ENCODE measurements around the gene ATF7IP.

The ATF7IP gene

DNA sequence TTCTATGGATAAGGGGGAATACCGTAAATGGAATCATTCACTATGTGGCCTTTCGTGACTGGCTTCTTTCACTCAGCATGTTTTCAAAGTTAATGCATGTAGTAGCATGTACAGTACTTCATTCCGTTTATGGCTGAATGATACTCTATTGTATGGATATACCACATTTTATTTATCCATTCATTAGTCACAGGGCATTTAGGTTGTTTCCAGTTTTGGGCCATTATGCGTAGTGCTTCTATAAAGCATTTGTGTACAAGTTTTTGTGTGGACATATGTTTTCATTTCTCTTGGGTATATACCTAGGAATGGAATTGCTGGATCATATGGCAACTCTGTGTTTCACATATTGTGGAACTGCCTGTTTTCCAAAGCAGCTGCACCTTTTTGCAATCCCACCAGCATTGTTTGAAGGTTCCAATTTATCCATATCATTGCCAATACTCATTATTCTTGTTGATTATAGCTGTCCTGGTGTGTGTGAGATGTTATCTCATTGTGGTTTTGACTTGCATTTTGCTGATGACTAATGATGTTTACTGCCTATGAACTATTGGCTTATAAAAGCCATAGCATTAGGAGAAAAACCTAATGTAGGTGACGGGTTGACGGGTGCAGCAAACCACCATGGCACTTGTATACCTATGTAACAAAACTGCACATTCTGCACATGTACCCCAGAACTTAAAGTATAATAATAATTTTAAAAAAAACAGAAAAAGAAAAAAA is 45.5 kb downstream of the ATF7IP start:
- DNase-seq (ENCODE audit: low spot score) = no peak

GRCh38 chr12:14416658-14417057 is 51.2 kb downstream of the ATF7IP start:
- DNase-seq (ENCODE audit: low spot score) = peak; percentile 32

DNA sequence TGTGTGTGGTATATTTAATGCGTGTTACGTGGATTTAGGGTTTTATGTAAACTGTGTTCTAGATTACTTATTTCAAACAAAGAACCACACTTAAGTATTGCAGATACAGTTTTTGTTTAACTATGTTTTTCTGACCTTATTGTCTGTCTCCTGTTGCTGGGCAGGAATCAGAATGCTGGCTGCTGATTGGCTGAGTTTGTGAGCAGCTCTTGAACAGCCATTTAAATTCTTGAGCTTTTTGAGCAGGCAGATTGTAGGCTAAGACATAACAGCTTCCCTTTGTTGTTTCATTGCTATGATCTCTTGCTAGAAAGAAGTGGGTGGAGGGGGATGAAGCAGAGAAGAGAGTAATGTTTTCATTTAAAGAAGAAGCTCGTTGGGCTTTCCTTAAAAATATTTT is 52.2 kb downstream of the ATF7IP start:
- DNase-seq (ENCODE audit: low spot score) = peak; percentile 75

DNA sequence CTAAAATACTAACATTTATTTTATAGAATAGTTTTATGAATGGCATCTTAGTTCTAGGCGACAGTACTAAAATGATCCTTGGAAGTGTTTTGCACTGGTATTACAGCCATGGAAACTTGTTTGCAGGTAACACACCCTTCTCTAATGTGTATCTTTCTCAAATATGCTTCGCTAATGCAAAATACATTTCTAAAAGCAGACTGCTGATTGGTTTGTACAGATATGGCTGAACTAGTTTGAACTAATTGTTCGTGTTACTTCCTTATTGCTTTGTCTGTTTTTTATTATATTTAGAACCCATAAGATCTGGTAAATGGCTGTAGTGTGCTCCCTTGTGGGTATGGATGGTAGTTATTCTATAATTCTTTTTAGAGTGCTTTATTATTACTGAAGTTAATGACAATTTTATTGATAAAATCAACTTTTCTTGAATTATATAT is 53.0 kb downstream of the ATF7IP start:
- DNase-seq (ENCODE audit: low spot score) = peak; percentile 29

- no peak for DNase-seq (ENCODE audit: low spot score)
Measured at GRCh38 chr12:14422516-14423230, 57.2 kb downstream of the ATF7IP start.

- no peak for DNase-seq (ENCODE audit: low spot score)
Measured at GRCh38 chr12:14424545-14424944, 59.1 kb downstream of the ATF7IP start.

GRCh38 chr12:14426792-14427191 is 61.3 kb downstream of the ATF7IP start:
- no peak for DNase-seq (ENCODE audit: low spot score)

DNA sequence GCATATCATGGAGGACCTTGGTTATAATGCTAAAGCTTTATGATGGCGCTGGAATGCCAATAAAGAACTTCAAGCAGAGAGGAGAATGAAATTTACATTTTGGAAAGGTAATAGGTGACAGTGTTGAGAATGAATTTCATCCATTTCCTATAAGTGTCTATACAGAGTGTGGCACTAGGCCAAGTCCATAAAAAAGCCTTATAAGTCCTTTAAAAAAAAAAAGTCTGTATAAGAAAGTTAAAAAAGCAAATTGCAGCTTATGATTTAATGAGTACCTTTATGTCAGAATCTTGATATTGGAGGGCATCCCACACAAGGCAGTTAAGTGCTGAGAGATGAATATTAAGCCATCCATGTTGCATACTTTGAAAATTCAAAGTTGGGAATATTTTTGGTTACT is 62.4 kb downstream of the ATF7IP start:
- no peak for DNase-seq (ENCODE audit: low spot score)

- no peak for DNase-seq (ENCODE audit: low spot score)
Measured at GRCh38 chr12:14430394-14430986, 65.0 kb downstream of the ATF7IP start.

GRCh38 chr12:14431975-14432374 is 66.5 kb downstream of the ATF7IP start:
- DNase-seq (ENCODE audit: low spot score) = no peak

GRCh38 chr12:14435627-14436026 is 70.1 kb downstream of the ATF7IP start:
- DNase-seq (ENCODE audit: low spot score) = no peak

DNA sequence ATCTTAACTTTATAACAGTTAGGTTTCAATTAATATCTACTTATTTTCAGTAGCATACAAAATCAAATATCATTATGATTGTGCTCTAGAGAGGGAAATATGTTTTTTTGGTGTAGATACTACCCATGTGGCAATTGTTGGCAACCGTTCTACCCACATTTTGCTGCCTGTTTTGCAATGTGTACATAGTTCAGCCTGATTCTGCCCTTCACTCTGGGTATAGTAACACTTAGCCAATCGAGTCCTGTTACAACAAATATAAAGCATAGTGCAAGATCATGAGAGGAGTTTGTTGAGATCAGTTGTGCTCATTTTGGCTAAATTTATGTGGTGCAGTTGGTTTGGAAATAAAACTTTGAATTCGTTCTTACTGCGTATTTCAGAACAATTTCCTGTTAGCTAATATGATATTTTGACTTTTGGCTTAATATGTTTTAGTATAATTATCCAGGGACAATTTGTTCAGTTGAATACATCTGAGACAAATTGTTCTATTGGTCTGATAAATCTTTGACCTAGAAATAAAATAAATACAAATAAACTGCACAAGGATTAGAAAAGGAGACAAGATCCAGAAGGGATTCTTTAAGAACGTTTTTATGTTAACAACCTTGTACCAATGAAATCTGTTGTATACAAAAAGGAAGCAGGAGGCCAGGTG is 76.9 kb downstream of the ATF7IP start:
- DNase-seq (ENCODE audit: low spot score) = peak; percentile 4

DNA sequence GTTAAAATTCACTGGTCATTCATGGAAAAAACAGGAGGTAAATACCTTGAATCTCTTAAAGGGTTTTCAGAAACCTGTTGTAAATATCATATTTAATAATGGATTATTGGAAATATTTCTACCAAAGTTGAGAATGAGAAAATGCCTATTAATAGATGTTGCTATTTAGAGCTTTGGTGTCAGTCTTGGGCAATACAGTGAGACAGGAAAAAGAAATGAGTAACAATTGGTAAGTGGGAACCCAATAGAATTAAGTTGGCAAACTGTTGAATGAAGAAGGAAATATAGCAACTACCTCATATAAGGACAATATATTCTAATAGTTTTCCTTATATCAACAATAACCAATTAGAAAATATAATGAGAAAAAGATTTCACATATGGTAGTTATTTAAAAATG is 78.0 kb downstream of the ATF7IP start:
- peak; percentile 37 for DNase-seq (ENCODE audit: low spot score)

DNA sequence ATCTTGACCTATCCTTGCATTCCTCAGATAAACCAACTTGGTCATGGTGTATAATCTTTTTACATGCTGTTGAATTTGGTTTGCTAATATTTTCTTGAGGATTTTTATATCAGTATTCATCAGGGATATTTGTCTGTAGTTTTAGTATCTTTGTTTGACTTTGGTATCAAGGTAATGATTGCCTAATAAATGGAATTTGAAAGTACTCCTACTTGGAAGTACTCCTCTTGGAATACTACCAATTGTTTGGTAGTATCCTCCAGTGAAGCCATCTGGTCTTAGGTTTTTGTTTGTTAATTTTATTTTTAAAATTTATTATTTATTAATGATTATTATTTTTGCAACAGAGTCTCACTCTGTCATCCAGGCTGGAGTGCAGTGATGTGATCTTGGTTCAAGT is 85.0 kb downstream of the ATF7IP start:
- DNase-seq (ENCODE audit: low spot score) = no peak

- DNase-seq (ENCODE audit: low spot score) = no peak
Measured at GRCh38 chr12:14452336-14452735, 86.9 kb downstream of the ATF7IP start.

- DNase-seq (ENCODE audit: low spot score) = no peak
Measured at GRCh38 chr12:14452865-14453264, 87.4 kb downstream of the ATF7IP start.

GRCh38 chr12:14454098-14454907 is 88.8 kb downstream of the ATF7IP start:
- DNase-seq (ENCODE audit: low spot score) = peak; percentile 11

- no peak for DNase-seq (ENCODE audit: low spot score)
Measured at GRCh38 chr12:14460212-14460841, 94.8 kb downstream of the ATF7IP start.

DNA sequence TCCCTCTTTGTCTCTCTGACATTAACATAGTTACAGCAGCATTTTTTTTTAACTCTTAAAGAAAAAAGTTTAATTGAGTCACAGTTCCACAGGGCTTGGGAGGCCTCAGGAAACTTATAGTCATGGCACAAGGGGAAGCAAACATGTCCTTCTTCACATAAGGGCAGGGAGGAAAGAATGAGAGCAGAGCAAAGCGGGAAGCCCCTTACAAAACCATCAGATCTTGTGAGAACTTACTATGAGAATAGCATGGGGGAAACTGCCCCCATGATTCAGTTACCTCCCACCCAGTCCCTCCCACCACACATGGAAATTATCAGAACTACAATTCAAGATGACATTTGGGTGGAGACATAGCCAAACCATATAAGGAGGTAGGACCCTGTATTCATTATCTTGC is 106.0 kb downstream of the ATF7IP start:
- DNase-seq (ENCODE audit: low spot score) = no peak

DNA sequence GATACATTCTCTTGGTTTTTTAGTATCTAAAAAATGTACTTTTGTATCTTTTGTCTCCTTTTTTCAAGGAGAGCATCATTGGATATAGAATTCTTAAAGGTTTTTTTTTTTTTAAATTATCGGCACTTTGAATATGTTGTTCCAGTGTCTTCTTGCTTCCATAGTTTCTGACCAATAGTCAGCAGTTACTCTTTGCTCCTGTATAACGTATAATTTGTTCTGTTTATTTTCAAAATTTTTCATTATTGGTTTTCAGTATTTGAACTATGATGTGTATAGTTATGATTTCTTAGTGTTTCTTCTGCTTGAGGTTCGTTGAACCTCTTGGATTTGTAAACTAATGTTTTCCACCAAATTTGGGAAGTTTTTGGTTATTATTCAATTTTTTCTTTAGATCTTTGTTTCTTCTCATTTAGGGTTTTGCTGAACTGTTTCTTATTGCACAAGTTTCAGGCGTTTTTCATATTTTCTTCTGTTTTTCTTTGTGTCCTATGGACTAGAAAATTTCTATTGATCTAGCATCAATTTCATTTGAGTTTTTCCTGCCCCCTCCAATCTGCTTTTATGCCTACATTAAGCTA is 108.3 kb downstream of the ATF7IP start:
- DNase-seq (ENCODE audit: low spot score) = no peak

- DNase-seq (ENCODE audit: low spot score) = no peak
Measured at GRCh38 chr12:14479004-14479403, 113.5 kb downstream of the ATF7IP start.

All from GM03348 (cell line).